ENCODE measurements around the gene RHBDD3. TPM values are rescaled to one million over a fixed set of nuclear protein-coding genes. Genes with fewer than 3 reads are reported as not detected.

Gene RHBDD3
- total and polyA plus RNA-seq, 2 donors (not counting 1 experiment from before 2014, with no cell fraction given) = 11.9 to 12.5 TPM

GRCh38 chr22:29255064-29255621 lies 12.6 kb downstream of the RHBDD3 start:
- no peak for TF ChIP-seq CTCF (IDR thresholded peaks at IDR 0.05)
- TF ChIP-seq EZH2 (IDR thresholded peaks at IDR 0.05; ENCODE audit: borderline replicate concordance, insufficient read depth, low read depth, low read length, poor library complexity, severe bottlenecking) = no peak
- Histone ChIP-seq H3K36me3 (replicated peaks in 1 of 2; ENCODE audit: control extremely low read depth in 1 of 2, control insufficient read depth in 1 of 2, extremely low read depth in 1 of 2, insufficient read depth in 2 of 2, low read length in 1 of 2) (no peaks in the 10 kb centered on the region), H3K9me3 (ENCODE audit: control extremely low read depth in 1 of 3, control insufficient read depth in 2 of 3, insufficient read depth in 1 of 3, low read length in 2 of 3) (no peaks in the 10 kb centered on the region), H3K27ac (ENCODE audit: low read length in 2 of 2) (no peak overlapping the region), H3K4me1 (ENCODE audit: control insufficient read depth in 2 of 2, insufficient read depth in 2 of 2, low read length in 2 of 2) (no peaks in the 10 kb centered on the region), H4K20me1 (ENCODE audit: control insufficient read depth, insufficient read depth, low read length, poor library complexity, severe bottlenecking) (no peaks in the 10 kb centered on the region), H3K27me3 (replicated peaks in 1 of 4; ENCODE audit: control extremely low read depth in 1 of 4, control insufficient read depth in 3 of 4, insufficient read depth in 4 of 4, low read length in 3 of 4) (peaks cover 0 to 12% (median 0%) of the 10 kb centered on the region in 4 experiments), H2AFZ (ENCODE audit: insufficient read depth, low read depth, low read length, poor library complexity, severe bottlenecking) (no peak overlapping the region), H3K79me2 (ENCODE audit: control insufficient read depth, insufficient read depth, low read length) (no peaks in the 10 kb centered on the region), H3K4me3 (ENCODE audit: control extremely low read depth in 1 of 5, extremely low read depth in 1 of 5, insufficient read depth in 1 of 5, low read depth in 2 of 5, low read length in 4 of 5) (no peak overlapping the region), H3K4me2 (replicated peaks; ENCODE audit: low read depth, low read length, poor library complexity, severe bottlenecking) (no peak overlapping the region), H3K9ac (ENCODE audit: low read length) (no peak overlapping the region)
- DNase-seq (no peak), ATAC-seq (ENCODE audit: low read depth) (no peak)
- Mint-ChIP-seq H3K4me1 (peaks cover 2% of the 10 kb centered on the region), H3K27me3 (peaks cover 5% of the 10 kb centered on the region), H3K9me3 (ENCODE audit: insufficient read depth) (no peaks in the 10 kb centered on the region), H3K4me3 (no peak overlapping the region), H3K27ac (no peak overlapping the region)
- CTCF ChIA-PET = interaction anchor here (5.1 kb wide), 1 partner anchor 10 kb away, joined by 13 read pairs; no protein-coding TSS in a partner anchor
- intact Hi-C loops (cut with micrococcal nuclease) = no loop called here
- WGBS (ENCODE audit: insufficient coverage) = 96% methylated on average over 11 of the region's 11 CpGs
- POLR2A ChIA-PET = interaction anchor here (0.6 kb wide), 1 partner anchor 712 kb away, joined by 3 read pairs; no protein-coding TSS in a partner anchor

- intact Hi-C loops (cut with micrococcal nuclease) = no loop called here
- Histone ChIP-seq H3K36me3 (replicated peaks in 1 of 2; ENCODE audit: control extremely low read depth in 1 of 2, control insufficient read depth in 1 of 2, extremely low read depth in 1 of 2, insufficient read depth in 2 of 2, low read length in 1 of 2) (no peaks in the 10 kb centered on the region), H3K4me3 (ENCODE audit: control extremely low read depth in 1 of 5, extremely low read depth in 1 of 5, insufficient read depth in 1 of 5, low read depth in 2 of 5, low read length in 4 of 5) (no peak overlapping the region), H4K20me1 (ENCODE audit: control insufficient read depth, insufficient read depth, low read length, poor library complexity, severe bottlenecking) (no peaks in the 10 kb centered on the region), H3K27me3 (replicated peaks in 1 of 4; ENCODE audit: control extremely low read depth in 1 of 4, control insufficient read depth in 3 of 4, insufficient read depth in 4 of 4, low read length in 3 of 4) (peaks cover 0 to 12% (median 0%) of the 10 kb centered on the region in 4 experiments), H3K9ac (ENCODE audit: low read length) (no peak overlapping the region), H3K79me2 (ENCODE audit: control insufficient read depth, insufficient read depth, low read length) (no peaks in the 10 kb centered on the region), H3K4me2 (replicated peaks; ENCODE audit: low read depth, low read length, poor library complexity, severe bottlenecking) (no peak overlapping the region), H3K27ac (ENCODE audit: low read length in 2 of 2) (no peak overlapping the region), H3K4me1 (ENCODE audit: control insufficient read depth in 2 of 2, insufficient read depth in 2 of 2, low read length in 2 of 2) (no peaks in the 10 kb centered on the region), H3K9me3 (ENCODE audit: control extremely low read depth in 1 of 3, control insufficient read depth in 2 of 3, insufficient read depth in 1 of 3, low read length in 2 of 3) (no peaks in the 10 kb centered on the region), H2AFZ (ENCODE audit: insufficient read depth, low read depth, low read length, poor library complexity, severe bottlenecking) (no peak overlapping the region)
- ChIA-PET POLR2A (no interaction called here), CTCF (interaction anchor here (5.1 kb wide), 1 partner anchor 9 kb away, joined by 13 read pairs; no protein-coding TSS in a partner anchor)
- H3K4me3 Mint-ChIP-seq = no peak overlapping the region
- no peaks in the 10 kb centered on the region for H3K9me3 Mint-ChIP-seq (ENCODE audit: insufficient read depth)
- no peak overlapping the region for H3K27ac Mint-ChIP-seq
- peaks cover 5% of the 10 kb centered on the region for H3K27me3 Mint-ChIP-seq
- WGBS (ENCODE audit: insufficient coverage) = 93% methylated on average over 2 of the region's 4 CpGs
- ATAC-seq (ENCODE audit: low read depth) = no peak
- no peak for TF ChIP-seq CTCF (IDR thresholded peaks at IDR 0.05)
- no peak for TF ChIP-seq EZH2 (IDR thresholded peaks at IDR 0.05; ENCODE audit: borderline replicate concordance, insufficient read depth, low read depth, low read length, poor library complexity, severe bottlenecking)
- DNase-seq = no peak
- peaks cover 2% of the 10 kb centered on the region for H3K4me1 Mint-ChIP-seq
Observed at GRCh38 chr22:29254286-29254660, 13.5 kb downstream of the RHBDD3 start.

All from B cell (primary cell).